NB4 (cell line): ENCODE data around the gene CHCHD6.

Experiments used
- CTCF ChIP-seq: IDR thresholded peaks from one replicate; pipeline ENCODE4 v1.5.1; 2012; ENCODE audit warnings: low read depth, low read length
- MAX ChIP-seq: IDR thresholded peaks from 2 replicates; pipeline ENCODE4 v1.6.1; 2011; ENCODE audit warnings: low read depth, low read length
- MYC ChIP-seq: IDR thresholded peaks from 2 replicates; pipeline ENCODE4 v1.6.1; 2011; ENCODE audit warnings: low read depth, low read length
- POLR2A ChIP-seq: IDR thresholded peaks from 2 replicates; pipeline ENCODE4 v1.6.1; 2011; ENCODE audit warnings: mild to moderate bottlenecking; ENCODE audit not compliant: insufficient read length; ENCODE audit errors: extremely low read depth

- TF ChIP-seq POLR2A (no peak), CTCF (no peak), MAX (no peak), MYC (no peak)
Observed at GRCh38 chr3:126672741-126673140, 31.3 kb upstream of the CHCHD6 start.
